Hematopoietic multipotent progenitor cell (in vitro differentiated cells): ENCODE measurements around the gene VWA3B. TPM values are rescaled to one million over a fixed set of nuclear protein-coding genes. Genes with fewer than 3 reads are reported as not detected.
"Not testable (repeated sequence)": the region's sequence is repeated elsewhere in the genome, so short reads cannot be mapped to it uniquely, and the experiment has no call there.

ENCODE experiments used
- DNase-seq, 3 donors: peaks; one replicate each; pipeline ENCODE4 v3.0.0-alpha.2; 2011 to 2015; ENCODE audit warnings: low read depth in 2 of 3, low spot score in 2 of 3
- total RNA-seq: library from RNA; depleted of rRNA; stranded (reverse); fragments of >200 nt; gene quantifications from one replicate; pipeline ENCODE4 v1.2.3, GENCODE V29; 2012

Gene VWA3B
- total RNA-seq, 1 donor, result under 0.01 TPM

- DNase-seq, result no peak
Observed at GRCh38 chr2:98313492-98314250, 226.7 kb downstream of the VWA3B start.

- DNase-seq, result no peak
Observed at GRCh38 chr2:98314251-98314650, 227.3 kb downstream of the VWA3B start.

- no peak for DNase-seq
Observed at GRCh38 chr2:98315957-98316356, 229.0 kb downstream of the VWA3B start.

GRCh38 chr2:98317214-98317613 is 230.2 kb downstream of the VWA3B start:
- no peak for DNase-seq

- not testable (repeated sequence) for DNase-seq
Observed at GRCh38 chr2:98320171-98320570, 233.2 kb downstream of the VWA3B start.

GRCh38 chr2:98324181-98324580 is 237.2 kb downstream of the VWA3B start:
- no peak for DNase-seq

GRCh38 chr2:98327776-98328175 is 240.8 kb downstream of the VWA3B start:
- no peak for DNase-seq

GRCh38 chr2:98329549-98329948 is 242.6 kb downstream of the VWA3B start:
- no peak for DNase-seq

GRCh38 chr2:98332989-98333388 is 246.0 kb downstream of the VWA3B start:
- DNase-seq, result no peak

- no peak for DNase-seq
Observed at GRCh38 chr2:98333922-98334321, 247.0 kb downstream of the VWA3B start.

GRCh38 chr2:98334439-98335078 is 247.6 kb downstream of the VWA3B start:
- DNase-seq, result no peak

GRCh38 chr2:98335271-98335670 is 248.3 kb downstream of the VWA3B start:
- no peak for DNase-seq

GRCh38 chr2:98341241-98341640 is 254.3 kb downstream of the VWA3B start:
- DNase-seq, result no peak

- DNase-seq, result no peak
Observed at GRCh38 chr2:98343285-98343684, 256.3 kb downstream of the VWA3B start.

GRCh38 chr2:98346311-98347236 is 259.6 kb downstream of the VWA3B start, which contains the start of gene CNGA3:
Gene CNGA3, plus strand, starts transcription at chr2:98346456. Its CDS starts 23,520 bp downstream, at chr2:98369976.
- peak in 2 of 3 donors; percentile 12 to 55 for DNase-seq

- no peak for DNase-seq
Observed at GRCh38 chr2:98347298-98348065, 260.5 kb downstream of the VWA3B start.

GRCh38 chr2:98348066-98348561 is 261.1 kb downstream of the VWA3B start:
- peak in 2 of 3 donors; percentile 7 to 42 for DNase-seq

- DNase-seq, result no peak
Observed at GRCh38 chr2:98350411-98350810, 263.4 kb downstream of the VWA3B start.

GRCh38 chr2:98355881-98356280 is 268.9 kb downstream of the VWA3B start:
- no peak for DNase-seq

- DNase-seq, result no peak
Observed at GRCh38 chr2:98356729-98357128, 269.8 kb downstream of the VWA3B start.
